ENCODE results near the gene NR2F1-AS1.

NR2F1-AS1 gene

DNA sequence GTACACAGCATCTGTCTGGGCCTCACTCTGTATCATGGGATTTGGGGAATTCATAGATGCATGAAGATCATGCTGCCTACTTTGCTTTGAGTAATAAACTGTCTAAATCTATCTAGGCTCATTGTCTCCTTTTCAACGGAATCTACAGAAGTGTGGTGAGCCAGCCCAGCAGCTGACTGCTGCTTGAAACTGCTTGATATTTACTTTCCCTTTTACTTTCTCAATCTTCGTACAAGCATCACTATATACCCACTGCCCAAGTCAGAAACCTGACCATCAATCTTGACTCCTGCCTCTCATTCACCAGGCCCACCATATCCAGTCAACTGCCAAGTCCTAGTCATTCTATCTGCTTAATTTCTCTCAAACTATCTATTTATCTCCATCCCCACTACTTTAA is 142.9 kb downstream of the NR2F1-AS1 start:
- TF ChIP-seq TAF1 (IDR thresholded peaks at IDR 0.05; ENCODE audit: borderline replicate concordance, insufficient read depth, low read length), result no peak
- no peak for TF ChIP-seq FOXP2 (optimal IDR thresholded peaks at IDR 0.05; ENCODE audit: borderline replicate concordance, extremely low read depth, extremely low read length, insufficient read depth)
- no peak for TF ChIP-seq REST (IDR thresholded peaks at IDR 0.05; ENCODE audit: insufficient read depth in 1 of 2, low read depth in 2 of 2, low read length in 2 of 2)
- TF ChIP-seq POLR2AphosphoS5 (IDR thresholded peaks at IDR 0.05; ENCODE audit: low read depth, low read length), result no peak
- TF ChIP-seq SIN3A (IDR thresholded peaks at IDR 0.05; ENCODE audit: borderline replicate concordance, insufficient read depth, low read length), result no peak

DNA sequence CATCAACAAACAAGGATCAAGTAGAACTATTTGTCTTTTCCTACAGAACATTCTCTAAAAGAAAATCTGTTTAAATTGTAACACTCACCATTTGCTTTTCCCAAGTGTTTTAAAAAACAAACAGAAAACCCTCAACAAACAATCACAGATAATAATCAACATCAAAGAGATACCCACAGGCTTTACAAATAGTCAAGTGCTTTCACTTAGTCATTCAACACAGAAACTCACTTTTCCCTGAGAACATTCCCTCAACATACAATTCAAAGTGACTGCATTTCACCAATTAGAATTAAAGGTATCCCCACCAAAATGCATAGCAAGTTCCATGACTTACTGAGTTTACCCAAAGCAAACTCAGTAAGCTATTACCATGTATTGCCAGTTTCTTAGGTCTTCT is 144.9 kb downstream of the NR2F1-AS1 start:
- TF ChIP-seq POLR2AphosphoS5 (IDR thresholded peaks at IDR 0.05; ENCODE audit: low read depth, low read length) (no peak), SIN3A (IDR thresholded peaks at IDR 0.05; ENCODE audit: borderline replicate concordance, insufficient read depth, low read length) (no peak), TAF1 (IDR thresholded peaks at IDR 0.05; ENCODE audit: borderline replicate concordance, insufficient read depth, low read length) (no peak), FOXP2 (optimal IDR thresholded peaks at IDR 0.05; ENCODE audit: borderline replicate concordance, extremely low read depth, extremely low read length, insufficient read depth) (no peak), REST (IDR thresholded peaks at IDR 0.05; ENCODE audit: insufficient read depth in 1 of 2, low read depth in 2 of 2, low read length in 2 of 2) (no peak)

DNA sequence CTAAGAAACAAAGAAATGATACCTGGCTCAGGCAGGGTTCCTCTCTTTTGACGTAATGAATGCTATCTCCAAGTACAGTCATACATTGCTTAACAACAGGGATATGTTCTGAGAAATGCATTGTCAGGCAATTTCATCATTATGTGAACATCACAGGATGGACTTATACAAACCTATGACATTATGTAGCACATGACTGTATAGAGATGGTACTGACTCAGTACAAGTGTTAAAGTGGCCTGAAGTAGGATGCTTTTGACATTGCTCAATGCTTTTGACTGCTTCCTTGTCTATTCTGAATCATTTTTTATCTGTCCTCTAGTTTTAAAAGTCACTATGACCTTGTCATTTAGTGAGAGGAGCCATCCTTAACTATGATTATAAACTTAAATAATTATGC is 147.6 kb downstream of the NR2F1-AS1 start:
- TF ChIP-seq REST (IDR thresholded peaks at IDR 0.05; ENCODE audit: insufficient read depth in 1 of 2, low read depth in 2 of 2, low read length in 2 of 2) (no peak), TAF1 (IDR thresholded peaks at IDR 0.05; ENCODE audit: borderline replicate concordance, insufficient read depth, low read length) (no peak), SIN3A (IDR thresholded peaks at IDR 0.05; ENCODE audit: borderline replicate concordance, insufficient read depth, low read length) (no peak), FOXP2 (optimal IDR thresholded peaks at IDR 0.05; ENCODE audit: borderline replicate concordance, extremely low read depth, extremely low read length, insufficient read depth) (no peak), POLR2AphosphoS5 (IDR thresholded peaks at IDR 0.05; ENCODE audit: low read depth, low read length) (no peak)

DNA sequence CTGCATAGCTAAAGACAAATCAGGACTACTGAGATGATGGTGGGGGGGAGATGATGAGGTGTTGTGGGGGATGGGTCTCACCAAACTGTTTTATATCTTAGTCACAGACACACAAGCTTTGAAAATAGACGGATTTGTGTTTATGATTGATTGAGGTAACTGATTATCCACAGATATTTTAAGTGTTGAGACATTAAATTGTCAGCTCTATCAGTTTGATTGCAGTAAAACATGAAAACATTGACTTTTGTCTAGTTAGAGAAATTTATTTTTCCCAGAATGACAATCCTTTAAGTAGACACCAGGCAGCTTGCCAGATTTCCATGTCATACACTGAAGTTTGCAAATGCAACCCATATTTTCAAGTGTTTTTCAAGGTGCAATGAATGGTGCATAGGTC is 149.8 kb downstream of the NR2F1-AS1 start:
- no peak for TF ChIP-seq REST (IDR thresholded peaks at IDR 0.05; ENCODE audit: insufficient read depth in 1 of 2, low read depth in 2 of 2, low read length in 2 of 2)
- TF ChIP-seq TAF1 (IDR thresholded peaks at IDR 0.05; ENCODE audit: borderline replicate concordance, insufficient read depth, low read length), result no peak
- no peak for TF ChIP-seq SIN3A (IDR thresholded peaks at IDR 0.05; ENCODE audit: borderline replicate concordance, insufficient read depth, low read length)
- no peak for TF ChIP-seq FOXP2 (optimal IDR thresholded peaks at IDR 0.05; ENCODE audit: borderline replicate concordance, extremely low read depth, extremely low read length, insufficient read depth)
- TF ChIP-seq POLR2AphosphoS5 (IDR thresholded peaks at IDR 0.05; ENCODE audit: low read depth, low read length), result no peak

GRCh38 chr5:93430673-93431199 is 150.3 kb downstream of the NR2F1-AS1 start:
- TF ChIP-seq FOXP2 (optimal IDR thresholded peaks at IDR 0.05; ENCODE audit: borderline replicate concordance, extremely low read depth, extremely low read length, insufficient read depth), result no peak
- TF ChIP-seq POLR2AphosphoS5 (IDR thresholded peaks at IDR 0.05; ENCODE audit: low read depth, low read length), result no peak
- no peak for TF ChIP-seq TAF1 (IDR thresholded peaks at IDR 0.05; ENCODE audit: borderline replicate concordance, insufficient read depth, low read length)
- no peak for TF ChIP-seq REST (IDR thresholded peaks at IDR 0.05; ENCODE audit: insufficient read depth in 1 of 2, low read depth in 2 of 2, low read length in 2 of 2)
- TF ChIP-seq SIN3A (IDR thresholded peaks at IDR 0.05; ENCODE audit: borderline replicate concordance, insufficient read depth, low read length), result no peak
